A673 (cell line): Measurements from ENCODE around the gene GPAM.
"Not testable (repeated sequence)": the region's sequence is repeated elsewhere in the genome, so short reads cannot be mapped to it uniquely, and the experiment has no call there.

Experiments
- EZH2 ChIP-seq: fragments of 200-600 bp; sonication (generic); IDR thresholded peaks from 2 replicates; pipeline ENCODE4 v1.6.1; 2017; ENCODE audit warnings: borderline replicate concordance, low read depth, mild to moderate bottlenecking, mixed read lengths, antibody characterized with exemption, low read length; ENCODE audit not compliant: poor library complexity, severe bottlenecking
- TF ChIP-seq, protein P1 (sequence below): fragments of 300-800, 200-600 bp; sonication (generic); conservative IDR thresholded peaks from 2 replicates; pipeline ENCODE4 v1.5.1; 2017; ENCODE audit warnings: low read depth, mild to moderate bottlenecking, antibody characterized with exemption, low read length, moderate library complexity, mixed read lengths

DNA sequence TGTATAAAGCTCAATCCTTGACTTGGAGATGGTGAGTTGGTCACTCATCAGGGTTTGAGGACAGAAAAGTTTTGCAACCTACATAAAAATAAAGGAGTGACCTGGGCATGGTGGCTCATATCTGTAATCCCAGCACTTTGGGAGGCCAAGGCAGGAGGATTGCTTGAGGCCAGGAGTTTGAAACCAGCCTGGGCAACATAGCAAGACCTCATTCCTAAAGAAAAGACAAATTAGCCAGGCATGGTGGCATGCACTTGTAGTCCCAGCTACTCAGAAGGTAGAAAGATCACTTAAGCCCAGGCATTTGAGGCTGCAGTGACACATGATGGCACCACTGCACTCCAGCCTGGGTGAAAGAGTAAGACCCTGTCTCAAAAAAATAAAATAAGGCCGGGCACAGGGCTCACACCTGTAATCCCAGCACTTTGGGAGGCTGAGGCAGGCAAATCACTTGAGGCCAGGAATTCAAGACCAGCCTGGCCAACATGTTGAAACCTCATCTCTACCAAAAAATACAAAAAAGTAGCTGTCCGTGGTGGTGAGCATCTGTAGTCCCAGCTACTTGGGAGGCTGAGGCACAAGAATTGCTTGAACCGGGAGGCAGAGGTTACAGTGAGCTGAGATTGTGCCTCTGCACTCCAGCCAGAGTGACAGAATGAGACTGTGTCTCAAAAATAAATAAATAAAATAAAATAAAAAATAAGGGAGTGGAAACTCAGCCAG, 45.0 kb upstream of the GPAM start:
- TF ChIP-seq, protein P1, sequence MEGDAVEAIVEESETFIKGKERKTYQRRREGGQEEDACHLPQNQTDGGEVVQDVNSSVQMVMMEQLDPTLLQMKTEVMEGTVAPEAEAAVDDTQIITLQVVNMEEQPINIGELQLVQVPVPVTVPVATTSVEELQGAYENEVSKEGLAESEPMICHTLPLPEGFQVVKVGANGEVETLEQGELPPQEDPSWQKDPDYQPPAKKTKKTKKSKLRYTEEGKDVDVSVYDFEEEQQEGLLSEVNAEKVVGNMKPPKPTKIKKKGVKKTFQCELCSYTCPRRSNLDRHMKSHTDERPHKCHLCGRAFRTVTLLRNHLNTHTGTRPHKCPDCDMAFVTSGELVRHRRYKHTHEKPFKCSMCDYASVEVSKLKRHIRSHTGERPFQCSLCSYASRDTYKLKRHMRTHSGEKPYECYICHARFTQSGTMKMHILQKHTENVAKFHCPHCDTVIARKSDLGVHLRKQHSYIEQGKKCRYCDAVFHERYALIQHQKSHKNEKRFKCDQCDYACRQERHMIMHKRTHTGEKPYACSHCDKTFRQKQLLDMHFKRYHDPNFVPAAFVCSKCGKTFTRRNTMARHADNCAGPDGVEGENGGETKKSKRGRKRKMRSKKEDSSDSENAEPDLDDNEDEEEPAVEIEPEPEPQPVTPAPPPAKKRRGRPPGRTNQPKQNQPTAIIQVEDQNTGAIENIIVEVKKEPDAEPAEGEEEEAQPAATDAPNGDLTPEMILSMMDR: not testable (repeated sequence)
- TF ChIP-seq EZH2: not testable (repeated sequence)
